ENCODE measurements around the gene PRXL2B.

GRCh38 chr1:2553871-2554620 is 32.5 kb upstream of the PRXL2B start:
- no peak for TF ChIP-seq CTCF (IDR thresholded peaks at IDR 0.05 in 2 of 3, conservative IDR thresholded peaks at IDR 0.05 in 1 of 3; ENCODE audit: borderline replicate concordance in 1 of 3, insufficient read depth in 1 of 3, low read depth in 2 of 3, low read length in 2 of 3)
- no peak for TF ChIP-seq POLR2A (IDR thresholded peaks at IDR 0.05; ENCODE audit: borderline replicate concordance, extremely low read depth, insufficient read depth, insufficient read length)
- TF ChIP-seq REST (IDR thresholded peaks at IDR 0.05; ENCODE audit: low read depth), result no peak
- no peak for TF ChIP-seq MAX (IDR thresholded peaks at IDR 0.05)
- TF ChIP-seq ZFX (IDR thresholded peaks at IDR 0.05), result no peak
- TF ChIP-seq POLR2AphosphoS5 (IDR thresholded peaks at IDR 0.05; ENCODE audit: low read depth, low read length), result no peak
- no peak for TF ChIP-seq JUND (IDR thresholded peaks at IDR 0.05)
- TF ChIP-seq EZH2 (IDR thresholded peaks at IDR 0.05), result no peak
- no peak for TF ChIP-seq ZNF274 (IDR thresholded peaks at IDR 0.05; ENCODE audit: low read depth, low read length)
- no peak for TF ChIP-seq EZH2phosphoT487 (IDR thresholded peaks at IDR 0.05; ENCODE audit: borderline replicate concordance)
- TF ChIP-seq ATF3 (IDR thresholded peaks at IDR 0.05), result no peak
- no peak for TF ChIP-seq SP1 (IDR thresholded peaks at IDR 0.05; ENCODE audit: low read depth)
- no peak for TF ChIP-seq ELF1 (IDR thresholded peaks at IDR 0.05; ENCODE audit: borderline replicate concordance, low read depth)
- TF ChIP-seq RAD21 (IDR thresholded peaks at IDR 0.05; ENCODE audit: low read depth), result no peak

Measured in HCT116 (cell line).